Measurements from ENCODE around the gene ABTB2. TPM values are rescaled to one million over a fixed set of nuclear protein-coding genes. Genes with fewer than 3 reads are reported as not detected.
A peak's percentile ranks its signal among the peaks of the same experiment; 100 is the strongest.

ABTB2 gene
- polyA plus RNA-seq, 2 of the 4 experiments (the other 2 are of a cell fraction): 8.9 to 15.4 TPM

GRCh38 chr11:34276352-34276864, 81.4 kb downstream of the ABTB2 start:
- Histone ChIP-seq H3K4me1 (peaks cover 53% of the 10 kb centered on the region), H3K9me3 (no peaks in the 10 kb centered on the region), H3K4me2 (no peak overlapping the region), H3K4me3 (no peak overlapping the region), H3K27ac (peak overlapping the region in 1 of 2 experiments; percentile 90; a peak in 3 of 6 replicates)
- no peak for TF ChIP-seq EHF (CRISPR knock-in tag; IDR thresholded peaks at IDR 0.05)
- ChIA-PET POLR2A (no interaction called here), CTCF (interaction anchor here (0.6 to 1.2 kb wide), 4 partner anchors 14 to 195 kb away, joined by 3 to 6 read pairs (median 4); no protein-coding TSS in a partner anchor)
- 88% methylated on average over 6 of the region's 6 CpGs for WGBS (ENCODE audit: missing lambda C conversion rate)
- FAIRE-seq (no peak), DNase-seq (ENCODE audit: low read depth in 1 of 2, low spot score in 1 of 2) (no peak), ATAC-seq (no peak)

DNA sequence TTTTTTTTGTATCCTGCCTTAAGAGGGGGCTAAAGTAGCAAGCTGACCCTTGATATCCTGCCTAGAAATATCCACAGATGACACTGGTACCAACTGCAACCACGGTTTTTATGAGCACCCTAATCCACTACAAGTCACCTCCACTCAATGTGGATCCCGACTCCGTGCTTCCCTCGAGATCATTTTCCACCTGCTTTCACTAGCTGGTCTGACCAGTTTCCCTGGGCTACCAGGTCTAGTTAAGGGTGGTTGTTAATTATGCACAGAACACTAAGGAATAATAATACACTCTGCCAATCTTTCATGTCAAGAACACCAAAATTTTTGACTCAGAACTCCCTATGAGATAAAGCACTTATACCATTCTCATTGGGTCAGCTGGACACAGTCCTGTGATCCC, 82.3 kb downstream of the ABTB2 start:
- DNase-seq (ENCODE audit: low read depth in 1 of 2, low spot score in 1 of 2): no peak
- Histone ChIP-seq H3K27ac (peak overlapping the region; percentile 72 to 90), H3K9me3 (no peaks in the 10 kb centered on the region), H3K4me2 (peak overlapping the region; percentile 63), H3K4me3 (no peak overlapping the region), H3K4me1 (peaks cover 46% of the 10 kb centered on the region)
- ChIA-PET POLR2A (interaction anchor here (0.8 to 1.7 kb wide), 2 partner anchors 43 to 82 kb away, joined by 3 to 10 read pairs; partner anchors contain the start of gene ABTB2), CTCF (interaction anchor here (0.6 to 2.6 kb wide), 7 partner anchors 8 to 517 kb away, joined by 3 to 11 read pairs (median 4); no protein-coding TSS in a partner anchor)
- no peak for TF ChIP-seq MYC (IDR thresholded peaks at IDR 0.05; ENCODE audit: borderline replicate concordance, low read length)
- no peak for TF ChIP-seq GATA3 (IDR thresholded peaks at IDR 0.05; ENCODE audit: borderline replicate concordance)
- TF ChIP-seq ZNF302 (CRISPR knock-in tag; IDR thresholded peaks at IDR 0.05): no peak
- TF ChIP-seq MAZ (IDR thresholded peaks at IDR 0.05; ENCODE audit: borderline replicate concordance, low read depth, low read length): no peak
- TF ChIP-seq, protein P1, sequence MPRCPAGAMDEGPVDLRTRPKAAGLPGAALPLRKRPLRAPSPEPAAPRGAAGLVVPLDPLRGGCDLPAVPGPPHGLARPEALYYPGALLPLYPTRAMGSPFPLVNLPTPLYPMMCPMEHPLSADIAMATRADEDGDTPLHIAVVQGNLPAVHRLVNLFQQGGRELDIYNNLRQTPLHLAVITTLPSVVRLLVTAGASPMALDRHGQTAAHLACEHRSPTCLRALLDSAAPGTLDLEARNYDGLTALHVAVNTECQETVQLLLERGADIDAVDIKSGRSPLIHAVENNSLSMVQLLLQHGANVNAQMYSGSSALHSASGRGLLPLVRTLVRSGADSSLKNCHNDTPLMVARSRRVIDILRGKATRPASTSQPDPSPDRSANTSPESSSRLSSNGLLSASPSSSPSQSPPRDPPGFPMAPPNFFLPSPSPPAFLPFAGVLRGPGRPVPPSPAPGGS (IDR thresholded peaks at IDR 0.05): no peak
- TF ChIP-seq CTCF (IDR thresholded peaks at IDR 0.05): no peak
- TF ChIP-seq POLR2AphosphoS2 (conservative IDR thresholded peaks at IDR 0.05; ENCODE audit: low read length): no peak
- TF ChIP-seq CHD4 (IDR thresholded peaks at IDR 0.05; ENCODE audit: borderline replicate concordance): no peak
- no peak for TF ChIP-seq TP53 (CRISPR knock-in tag; IDR thresholded peaks at IDR 0.05)
- no peak for FAIRE-seq
- WGBS (ENCODE audit: missing lambda C conversion rate): 95% methylated on average over 4 of the region's 4 CpGs
- ATAC-seq: no peak

GRCh38 chr11:34274712-34275398, 83.0 kb downstream of the ABTB2 start:
- Histone ChIP-seq H3K27ac (peak overlapping the region; percentile 72 to 90), H3K9me3 (no peaks in the 10 kb centered on the region), H3K4me3 (no peak overlapping the region), H3K4me1 (peaks cover 41% of the 10 kb centered on the region), H3K4me2 (peak overlapping the region; percentile 63)
- FAIRE-seq (peak; percentile 96), DNase-seq (ENCODE audit: low read depth in 1 of 2, low spot score in 1 of 2) (peak; percentile 94 to 96), ATAC-seq (peak; percentile 96 to 100)
- 8% methylated on average over 11 of the region's 11 CpGs for WGBS (ENCODE audit: missing lambda C conversion rate)
- ChIA-PET POLR2A (interaction anchor here (0.8 to 1.7 kb wide), 3 partner anchors 43 to 101 kb away, joined by 3 to 10 read pairs (median 4); partner anchors contain the start of gene ABTB2), CTCF (interaction anchor here (1.0 to 2.6 kb wide), 7 partner anchors 9 to 109 kb away, joined by 3 to 11 read pairs (median 3); no protein-coding TSS in a partner anchor)
- TF ChIP-seq FOSB (CRISPR knock-in tag; IDR thresholded peaks at IDR 0.05) (no peak), RAD21 (conservative IDR thresholded peaks at IDR 0.05 in 1 of 2, IDR thresholded peaks at IDR 0.05 in 1 of 2) (peak; percentile 24 to 47; a peak in 4 of 5 replicates), PBX3 (IDR thresholded peaks at IDR 0.05) (no peak), CTCF (IDR thresholded peaks at IDR 0.05) (no peak), JUNB (IDR thresholded peaks at IDR 0.05) (peak; percentile 55), KDM1A (IDR thresholded peaks at IDR 0.05; ENCODE audit: low read depth) (no peak), HDAC2 (IDR thresholded peaks at IDR 0.05) (no peak), FOXS1 (CRISPR knock-in tag; IDR thresholded peaks at IDR 0.05) (no peak), NPAS2 (CRISPR knock-in tag; IDR thresholded peaks at IDR 0.05; ENCODE audit: borderline replicate concordance) (no peak)
- TF ChIP-seq, protein P2, sequence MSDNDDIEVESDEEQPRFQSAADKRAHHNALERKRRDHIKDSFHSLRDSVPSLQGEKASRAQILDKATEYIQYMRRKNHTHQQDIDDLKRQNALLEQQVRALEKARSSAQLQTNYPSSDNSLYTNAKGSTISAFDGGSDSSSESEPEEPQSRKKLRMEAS (IDR thresholded peaks at IDR 0.05): peak; percentile 71
- TF ChIP-seq, protein P3, sequence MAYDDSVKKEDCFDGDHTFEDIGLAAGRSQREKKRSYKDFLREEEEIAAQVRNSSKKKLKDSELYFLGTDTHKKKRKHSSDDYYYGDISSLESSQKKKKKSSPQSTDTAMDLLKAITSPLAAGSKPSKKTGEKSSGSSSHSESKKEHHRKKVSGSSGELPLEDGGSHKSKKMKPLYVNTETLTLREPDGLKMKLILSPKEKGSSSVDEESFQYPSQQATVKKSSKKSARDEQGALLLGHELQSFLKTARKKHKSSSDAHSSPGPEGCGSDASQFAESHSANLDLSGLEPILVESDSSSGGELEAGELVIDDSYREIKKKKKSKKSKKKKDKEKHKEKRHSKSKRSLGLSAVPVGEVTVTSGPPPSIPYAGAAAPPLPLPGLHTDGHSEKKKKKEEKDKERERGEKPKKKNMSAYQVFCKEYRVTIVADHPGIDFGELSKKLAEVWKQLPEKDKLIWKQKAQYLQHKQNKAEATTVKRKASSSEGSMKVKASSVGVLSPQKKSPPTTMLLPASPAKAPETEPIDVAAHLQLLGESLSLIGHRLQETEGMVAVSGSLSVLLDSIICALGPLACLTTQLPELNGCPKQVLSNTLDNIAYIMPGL (CRISPR knock-in tag; IDR thresholded peaks at IDR 0.05; ENCODE audit: borderline replicate concordance): no peak

Data from A549 (cell line).